ENCODE results near the gene DDX24.

DNA sequence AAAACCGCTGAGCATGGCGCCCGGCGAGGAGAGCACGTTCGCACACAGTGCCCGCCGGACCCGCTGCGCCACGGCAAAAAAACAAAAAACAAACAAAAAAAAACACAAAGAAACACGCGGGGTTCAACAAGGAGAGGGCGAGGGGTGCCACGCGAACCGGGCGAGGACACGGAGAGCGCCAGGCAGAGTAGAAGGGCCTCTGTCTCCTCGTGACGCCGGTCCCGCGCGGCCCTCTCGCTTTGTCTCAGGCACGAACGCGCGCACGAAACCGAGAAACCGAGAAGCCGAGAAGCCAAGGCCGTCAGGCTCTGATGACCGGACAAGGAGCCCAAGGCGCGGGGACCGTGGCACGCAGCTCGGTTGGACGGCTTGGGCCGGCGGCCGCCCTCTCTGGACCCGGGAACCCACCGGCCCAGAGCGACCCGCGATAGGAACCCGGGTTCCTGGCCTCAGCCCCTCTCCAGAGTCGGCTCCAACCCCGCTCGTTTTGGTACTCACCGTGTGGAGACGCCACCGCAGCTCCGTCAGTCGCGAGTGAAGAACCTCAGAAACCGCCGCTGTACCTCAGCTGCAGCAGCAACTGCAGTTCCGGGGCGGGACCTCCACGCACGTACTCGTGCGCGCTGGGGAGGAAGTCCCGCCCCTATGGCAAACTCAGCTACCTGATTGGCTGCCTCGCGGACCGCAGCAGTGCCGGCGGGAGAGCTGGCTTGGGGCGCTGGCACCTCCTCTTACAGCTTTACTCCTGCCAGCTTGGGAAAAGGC, at the start of gene DDX24, which contains the start of gene IFI27L1:
- TF ChIP-seq CTCF (IDR thresholded peaks at IDR 0.05; ENCODE audit: poor library complexity) (no peak), EZH2 (IDR thresholded peaks at IDR 0.05; ENCODE audit: borderline replicate concordance) (no peak), EZH2phosphoT487 (IDR thresholded peaks at IDR 0.05; ENCODE audit: low read depth, severe bottlenecking, unreplicated experiment) (no peak)
